Cerebellar nuclear complex (tissue), 1 donor: ENCODE measurements around the gene PSD4.

Source experiments
- DNase-seq, 2 experiments: peaks; one replicate each; lab custom pipeline; 2025; lab: John Stamatoyannopoulos, UW

Gene PSD4

DNA sequence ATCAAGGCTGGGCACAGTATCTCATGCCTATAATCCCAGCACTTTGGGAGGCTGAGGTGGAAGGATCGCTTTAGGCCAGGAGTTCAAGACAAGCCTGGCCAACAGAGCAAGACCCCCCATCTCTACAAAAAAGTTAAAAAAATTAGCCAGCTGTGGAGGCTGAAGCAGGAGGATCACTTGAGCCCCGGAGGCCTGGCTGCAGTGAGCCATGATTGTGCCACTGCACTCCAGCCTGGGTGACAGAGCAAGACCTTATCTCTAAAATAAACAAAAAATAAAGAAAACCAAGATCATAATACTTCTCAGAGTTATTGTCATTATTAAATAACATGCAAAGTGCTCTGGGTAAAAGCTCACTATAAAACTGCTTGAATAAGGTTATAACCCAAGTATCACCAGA lies 31.5 kb upstream of the PSD4 start:
- no peak for DNase-seq

DNA sequence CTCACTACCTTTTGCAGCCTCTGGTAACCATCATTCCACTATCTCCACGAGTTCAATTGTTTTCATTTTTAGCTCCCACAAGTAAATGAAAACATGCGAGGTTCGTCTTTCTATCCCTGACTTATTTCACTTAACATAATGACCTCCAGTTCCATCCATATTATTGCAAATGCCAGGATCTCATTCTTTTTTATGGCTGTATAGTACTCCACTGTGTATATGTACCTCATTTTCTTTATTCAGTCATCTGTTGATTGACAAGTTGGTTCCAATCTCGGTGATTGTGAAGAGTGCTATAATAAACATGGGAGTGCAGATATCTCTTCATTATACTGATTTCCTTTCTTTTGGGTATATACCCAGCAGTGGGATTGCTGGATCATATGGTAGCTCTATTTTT lies 29.5 kb upstream of the PSD4 start:
- DNase-seq = no peak

- DNase-seq = no peak
Observed at GRCh38 chr2:113148606-113149552, 24.9 kb upstream of the PSD4 start.

DNA sequence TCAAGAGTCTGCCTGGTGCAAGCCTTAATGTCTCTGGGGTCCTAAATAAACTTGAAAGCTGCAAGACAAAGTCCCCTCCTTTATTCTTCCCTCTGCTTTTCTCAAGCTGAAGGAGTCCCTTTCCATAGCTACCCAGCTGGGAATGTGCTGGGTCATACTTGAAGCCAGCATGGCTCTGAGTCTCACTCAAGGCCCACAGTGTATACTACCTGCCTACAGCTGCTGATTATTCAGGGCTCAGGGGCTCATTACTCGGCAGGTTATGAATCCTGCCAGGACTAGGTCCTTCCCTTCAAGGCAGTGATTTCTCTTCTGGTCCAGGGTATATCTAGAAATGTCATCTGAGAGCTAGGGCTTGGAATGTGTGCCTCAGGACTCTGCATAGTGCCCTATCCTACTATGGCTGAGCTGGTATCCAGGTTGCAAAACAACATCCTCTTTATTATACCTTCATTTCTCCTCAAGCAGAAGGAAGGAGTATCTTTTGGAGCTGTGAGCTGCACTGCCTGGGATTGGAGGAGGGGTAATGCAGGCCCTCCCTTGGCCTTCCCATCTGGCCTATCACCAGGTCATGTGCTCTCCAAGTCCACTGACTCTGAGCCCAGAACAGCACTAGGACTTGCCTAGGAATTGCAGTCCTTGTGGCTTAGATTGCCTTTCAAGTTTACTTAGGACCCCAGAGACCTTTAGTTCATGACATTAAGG lies 24.1 kb upstream of the PSD4 start:
- DNase-seq = no peak

GRCh38 chr2:113150258-113150601 lies 23.5 kb upstream of the PSD4 start:
- DNase-seq = no peak

DNA sequence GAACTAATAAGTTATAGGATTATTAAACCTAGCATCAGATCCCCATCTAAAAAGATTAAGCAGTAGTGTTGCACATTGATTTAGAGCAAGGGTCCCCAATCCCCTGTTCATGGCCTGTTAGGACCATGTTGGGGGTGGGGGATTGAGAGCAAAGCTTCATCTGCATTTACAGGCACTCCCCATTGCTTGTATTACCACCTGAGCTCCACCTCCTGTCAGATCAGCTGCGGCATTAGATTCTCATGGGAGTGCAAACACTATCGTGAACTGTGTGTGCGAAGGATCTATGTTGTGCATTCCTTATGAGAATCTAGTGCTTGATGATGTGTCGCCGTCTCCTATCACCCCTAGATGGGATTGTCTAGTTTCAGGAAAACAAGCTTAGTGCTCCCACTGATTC lies 18.4 kb upstream of the PSD4 start:
- DNase-seq = no peak

DNA sequence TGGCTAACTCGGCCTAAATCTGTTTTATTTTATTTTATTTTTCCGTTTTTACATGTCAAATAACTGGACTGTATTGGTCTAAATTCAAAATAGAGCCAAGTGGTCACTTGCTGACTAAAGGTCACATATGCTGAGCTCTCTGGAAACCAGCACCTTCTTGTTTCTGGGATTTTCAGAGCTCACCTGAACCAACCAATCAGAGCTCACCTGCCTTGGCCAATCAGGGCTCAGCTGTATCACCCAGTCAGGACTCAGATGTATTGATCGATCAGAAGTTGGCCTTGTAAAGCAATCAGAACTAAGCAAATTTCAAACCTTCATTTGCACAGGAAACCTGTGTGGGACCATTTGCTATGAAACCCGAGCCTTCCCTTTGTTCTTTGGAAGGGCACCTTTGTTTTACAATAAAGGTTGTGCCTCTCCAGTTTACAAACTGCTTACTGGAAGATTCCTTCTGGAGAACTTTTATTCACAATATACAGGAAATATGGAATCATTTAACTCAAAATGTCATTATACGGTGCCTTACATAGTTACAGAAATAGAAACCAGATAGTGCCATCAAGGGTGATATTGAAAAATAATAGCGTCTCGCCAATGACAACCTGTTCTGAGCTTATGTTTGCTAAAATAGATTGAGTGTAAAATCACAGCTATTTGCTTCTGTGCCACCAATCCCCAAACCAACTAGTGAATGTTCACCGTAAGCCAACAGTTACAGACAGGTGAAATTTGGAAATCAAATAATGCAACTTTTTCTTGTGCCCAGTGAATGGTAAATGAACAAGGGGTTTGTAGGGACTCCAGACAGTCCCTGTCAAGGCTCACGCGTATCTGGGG lies 17.3 kb upstream of the PSD4 start:
- no peak for DNase-seq

DNA sequence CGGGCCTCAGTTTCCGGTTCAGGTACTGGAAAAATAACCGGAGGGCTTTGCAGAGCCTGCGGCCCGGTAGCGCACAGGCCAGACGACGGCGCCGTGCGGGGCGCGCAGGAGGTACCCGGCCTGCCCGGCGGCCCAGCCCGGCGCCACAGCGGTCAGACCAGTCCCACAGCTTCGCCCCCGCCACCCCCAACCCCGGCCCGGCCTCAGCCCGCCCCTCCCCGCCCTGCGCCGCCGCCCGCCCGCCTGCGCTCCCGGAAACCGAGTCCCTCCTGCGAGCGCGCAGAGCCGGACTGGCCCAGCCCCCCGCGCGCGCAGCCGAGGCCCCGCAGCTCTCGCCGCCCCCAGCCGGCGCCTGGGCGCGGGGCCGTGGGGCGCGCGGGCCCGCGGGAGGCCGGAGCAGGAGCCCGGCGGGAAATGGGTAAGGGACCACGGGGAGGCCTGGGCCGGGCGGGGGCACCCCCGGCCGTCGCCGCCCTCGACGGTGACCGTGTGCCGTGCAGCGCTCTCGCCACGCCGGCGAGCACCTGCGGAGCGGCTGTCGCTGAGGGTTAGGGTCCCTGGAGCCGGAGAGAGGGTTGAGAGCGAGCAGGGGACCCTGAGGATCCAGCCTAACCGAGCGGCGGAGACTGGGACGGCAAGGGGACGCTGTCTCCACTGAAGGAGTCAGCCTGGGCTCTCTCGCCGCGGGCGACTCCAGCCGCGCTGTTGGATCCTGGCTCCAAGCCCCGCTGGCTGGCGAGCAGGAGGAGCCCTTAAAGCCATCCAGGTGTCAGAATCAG lies 16.5 kb upstream of the PSD4 start:
- no peak for DNase-seq

- DNase-seq = no peak
Observed at GRCh38 chr2:113157897-113158753, 15.6 kb upstream of the PSD4 start.

- DNase-seq = no peak
Observed at GRCh38 chr2:113158884-113159553, 14.8 kb upstream of the PSD4 start.

DNA sequence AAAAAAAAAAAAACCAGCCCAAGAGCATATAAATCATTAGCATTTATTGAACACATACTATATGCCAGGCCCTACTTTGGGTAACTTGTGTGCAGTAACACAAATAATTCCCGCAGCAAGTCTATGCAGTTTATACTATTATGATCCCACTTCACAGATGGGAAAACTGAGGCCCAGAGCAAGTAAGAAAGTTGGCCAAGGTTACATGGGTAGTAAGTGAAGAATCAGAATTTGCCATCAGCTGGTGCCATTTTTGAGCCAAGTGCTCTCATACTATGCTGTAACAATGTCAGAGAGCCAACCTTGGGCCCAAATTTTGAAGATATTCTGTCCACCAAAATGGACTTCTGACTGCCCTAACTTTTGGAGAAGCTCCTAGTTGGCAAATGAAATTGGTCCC lies 13.5 kb upstream of the PSD4 start:
- DNase-seq = no peak

GRCh38 chr2:113160962-113161361 lies 12.8 kb upstream of the PSD4 start:
- DNase-seq = no peak

DNA sequence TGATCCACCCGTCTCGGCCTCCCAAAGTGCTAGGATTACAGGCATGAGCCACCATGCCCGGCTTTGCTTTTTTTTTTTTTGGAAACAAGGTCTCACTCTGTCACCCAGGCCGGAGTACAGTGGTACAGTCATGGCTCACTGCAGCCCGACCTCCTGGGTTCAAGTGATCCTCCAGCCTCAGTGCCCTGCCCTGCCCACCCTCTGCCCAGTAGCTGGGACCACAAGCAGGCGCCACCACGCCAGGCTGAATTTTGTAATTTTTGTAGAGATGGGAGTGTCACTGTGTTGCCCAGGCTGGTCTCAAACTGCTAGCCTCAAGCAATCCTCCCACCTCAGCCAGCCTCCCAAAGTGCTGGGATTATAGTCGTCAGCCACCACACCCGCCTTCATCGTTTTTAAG lies 11.6 kb upstream of the PSD4 start:
- no peak for DNase-seq

GRCh38 chr2:113162869-113163268 lies 10.9 kb upstream of the PSD4 start:
- no peak for DNase-seq

DNA sequence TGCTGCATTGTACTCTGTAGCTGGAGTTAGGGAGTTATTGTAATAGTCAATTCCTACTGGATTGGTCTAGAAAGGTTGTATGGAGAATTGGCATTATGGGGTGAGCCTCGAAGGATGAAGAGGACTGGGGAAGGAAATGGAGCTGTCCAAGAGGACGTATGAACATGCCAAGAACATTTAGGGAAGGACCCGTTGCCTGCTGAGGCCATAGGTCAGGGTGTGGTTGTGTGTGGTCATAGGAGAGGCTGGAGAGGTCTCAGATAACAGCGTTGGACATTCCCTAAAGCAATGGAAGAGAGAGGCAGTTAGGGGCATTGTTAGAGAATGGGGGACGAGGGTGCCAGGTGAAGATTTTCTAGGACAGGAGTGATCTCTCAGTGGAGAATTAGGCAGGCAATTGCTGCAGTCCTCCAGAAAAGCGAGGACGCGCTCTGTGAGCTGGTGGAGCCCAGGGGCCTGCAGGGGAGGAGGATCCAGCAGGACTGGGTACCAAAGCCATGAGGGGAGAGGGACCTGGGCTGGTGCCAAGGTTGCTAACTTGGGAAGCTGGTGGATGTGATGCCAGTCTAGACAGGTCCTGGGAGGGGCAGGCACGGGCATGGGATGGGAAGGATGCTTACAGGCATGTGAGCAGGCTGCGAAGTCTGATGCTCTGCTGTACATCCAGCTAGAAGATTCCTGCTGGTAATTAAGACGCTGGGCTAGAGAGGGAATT lies 9.4 kb upstream of the PSD4 start:
- DNase-seq = no peak

DNA sequence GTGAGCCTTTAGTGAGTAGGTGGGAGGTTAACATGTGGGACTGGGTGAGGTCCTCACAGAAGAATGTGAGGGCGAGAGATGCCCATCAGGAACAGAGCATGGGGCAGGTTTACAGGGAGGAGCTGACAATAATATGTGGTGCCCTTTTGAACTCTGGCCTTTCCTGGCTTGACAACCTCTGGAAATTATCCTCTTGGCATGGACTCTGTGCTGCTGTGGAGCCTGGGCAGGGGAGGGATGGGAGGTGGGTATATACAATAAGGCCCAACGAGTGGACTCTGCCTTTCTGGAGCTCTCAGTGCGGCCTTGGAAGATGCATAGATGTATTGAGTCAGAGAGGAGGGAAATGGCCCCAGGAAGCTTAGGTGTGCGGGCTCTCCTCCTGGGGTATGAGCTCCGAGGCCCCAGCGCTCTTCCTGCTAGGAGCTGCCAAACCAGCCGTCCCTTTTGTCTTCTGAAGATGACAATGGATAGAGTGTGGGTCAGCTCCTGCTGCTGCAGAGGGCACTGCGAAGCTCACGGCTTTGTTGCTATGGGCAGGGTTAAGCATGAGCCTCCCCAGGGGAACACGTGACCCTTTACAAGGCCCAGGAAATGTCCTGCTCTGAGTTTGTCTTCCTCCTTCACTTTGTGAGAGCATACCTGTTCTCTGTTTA lies 8.7 kb upstream of the PSD4 start:
- DNase-seq = no peak

- no peak for DNase-seq
Observed at GRCh38 chr2:113166187-113166645, 7.6 kb upstream of the PSD4 start.

DNA sequence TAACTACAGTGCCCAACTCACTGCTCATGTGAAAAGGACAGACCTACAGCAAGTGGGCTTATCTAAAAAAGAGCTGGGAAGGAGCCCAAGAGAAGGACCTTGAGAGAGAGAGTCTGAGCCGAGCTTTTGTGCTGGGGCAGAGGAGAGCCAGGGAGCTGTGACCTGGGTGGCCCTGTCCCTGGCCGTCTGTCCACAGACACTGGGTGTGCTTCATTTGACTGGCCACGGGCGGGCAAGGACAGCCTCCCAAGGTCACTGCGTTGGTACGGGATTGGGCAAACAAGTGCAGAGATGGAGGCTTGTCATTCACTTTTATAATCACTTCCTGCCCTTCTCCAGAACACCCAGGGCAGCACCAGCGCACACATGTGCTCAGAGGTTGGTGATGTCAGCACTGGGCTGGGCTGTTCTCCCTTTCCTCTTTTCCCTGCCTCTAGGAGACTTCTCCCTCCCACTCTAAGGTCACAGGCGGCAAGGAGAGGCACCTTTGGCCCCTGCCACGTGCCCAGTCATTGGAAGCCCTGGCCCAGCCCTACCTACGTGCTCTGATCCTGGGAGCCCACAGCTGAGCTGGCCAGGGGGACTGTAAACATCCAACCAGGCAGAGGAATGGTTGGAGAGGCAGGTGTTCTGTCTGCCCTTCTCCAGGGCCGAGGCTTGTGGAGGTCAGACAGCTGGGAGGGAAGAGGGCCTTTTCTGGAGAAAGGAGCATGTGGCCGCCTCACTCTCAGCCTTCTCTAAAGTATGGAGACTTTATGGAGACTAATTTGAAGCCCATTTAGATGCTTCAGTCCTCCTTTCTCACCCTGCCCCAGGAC lies 6.4 kb upstream of the PSD4 start:
- no peak for DNase-seq
